Measurements from ENCODE around the gene CHSY1.

Gene CHSY1

GRCh38 chr15:101293122-101293521 is 41.3 kb upstream of the CHSY1 start:
- TF ChIP-seq EP300 (IDR thresholded peaks at IDR 0.05; ENCODE audit: borderline replicate concordance) (no peak), REST (IDR thresholded peaks at IDR 0.05; ENCODE audit: low read depth) (no peak), CREB1 (IDR thresholded peaks at IDR 0.05; ENCODE audit: low read depth) (no peak), RAD21 (IDR thresholded peaks at IDR 0.05; ENCODE audit: low read depth) (no peak), TCF12 (IDR thresholded peaks at IDR 0.05; ENCODE audit: low read depth) (no peak), YY1 (IDR thresholded peaks at IDR 0.05; ENCODE audit: low read depth) (no peak), TAF1 (IDR thresholded peaks at IDR 0.05; ENCODE audit: low read depth) (no peak), CEBPB (IDR thresholded peaks at IDR 0.05) (no peak), MAX (IDR thresholded peaks at IDR 0.05) (no peak), TEAD4 (IDR thresholded peaks at IDR 0.05) (no peak), NFIC (IDR thresholded peaks at IDR 0.05) (no peak), FOXM1 (IDR thresholded peaks at IDR 0.05; ENCODE audit: borderline replicate concordance, low read depth) (no peak), ZBTB7A (IDR thresholded peaks at IDR 0.05; ENCODE audit: low read depth) (no peak), EGR1 (IDR thresholded peaks at IDR 0.05) (no peak), USF1 (IDR thresholded peaks at IDR 0.05) (no peak)

GRCh38 chr15:101288905-101289513 is 37.2 kb upstream of the CHSY1 start:
- TF ChIP-seq YY1 (IDR thresholded peaks at IDR 0.05; ENCODE audit: low read depth) (no peak), ZBTB7A (IDR thresholded peaks at IDR 0.05; ENCODE audit: low read depth) (no peak), REST (IDR thresholded peaks at IDR 0.05; ENCODE audit: low read depth) (no peak), RAD21 (IDR thresholded peaks at IDR 0.05; ENCODE audit: low read depth) (peak; percentile 18; the same call in 1 of the 2 replicates)

- TF ChIP-seq RAD21 (IDR thresholded peaks at IDR 0.05; ENCODE audit: low read depth) (no peak), EP300 (IDR thresholded peaks at IDR 0.05; ENCODE audit: borderline replicate concordance) (no peak), USF1 (IDR thresholded peaks at IDR 0.05) (no peak), REST (IDR thresholded peaks at IDR 0.05; ENCODE audit: low read depth) (no peak), ZBTB7A (IDR thresholded peaks at IDR 0.05; ENCODE audit: low read depth) (no peak), EGR1 (IDR thresholded peaks at IDR 0.05) (no peak), CEBPB (IDR thresholded peaks at IDR 0.05) (no peak), FOXM1 (IDR thresholded peaks at IDR 0.05; ENCODE audit: borderline replicate concordance, low read depth) (no peak), TEAD4 (IDR thresholded peaks at IDR 0.05) (no peak), YY1 (IDR thresholded peaks at IDR 0.05; ENCODE audit: low read depth) (no peak), NFIC (IDR thresholded peaks at IDR 0.05) (no peak), CREB1 (IDR thresholded peaks at IDR 0.05; ENCODE audit: low read depth) (no peak)
These were observed 34.7 kb upstream of the CHSY1 start for GRCh38 chr15:101286471-101287114.

- TF ChIP-seq CEBPB (IDR thresholded peaks at IDR 0.05) (no peak), MAX (IDR thresholded peaks at IDR 0.05) (no peak), EGR1 (IDR thresholded peaks at IDR 0.05) (no peak), TAF1 (IDR thresholded peaks at IDR 0.05; ENCODE audit: low read depth) (no peak), NFIC (IDR thresholded peaks at IDR 0.05) (no peak), TCF12 (IDR thresholded peaks at IDR 0.05; ENCODE audit: low read depth) (no peak), USF1 (IDR thresholded peaks at IDR 0.05) (no peak), CREB1 (IDR thresholded peaks at IDR 0.05; ENCODE audit: low read depth) (no peak), FOXM1 (IDR thresholded peaks at IDR 0.05; ENCODE audit: borderline replicate concordance, low read depth) (no peak), TEAD4 (IDR thresholded peaks at IDR 0.05) (no peak), YY1 (IDR thresholded peaks at IDR 0.05; ENCODE audit: low read depth) (no peak), REST (IDR thresholded peaks at IDR 0.05; ENCODE audit: low read depth) (no peak), EP300 (IDR thresholded peaks at IDR 0.05; ENCODE audit: borderline replicate concordance) (no peak), ZBTB7A (IDR thresholded peaks at IDR 0.05; ENCODE audit: low read depth) (no peak)
These were observed 32.1 kb upstream of the CHSY1 start for GRCh38 chr15:101283931-101284330.

Data from Ishikawa (cell line).